HAP-1 (cell line): ENCODE measurements around the gene ID3.
"Not testable (repeated sequence)": the region's sequence is repeated elsewhere in the genome, so short reads cannot be mapped to it uniquely, and the experiment has no call there.

Experiments
- DNase-seq, 2 experiments: peaks; one replicate each; pipeline ENCODE4 v3.0.0-alpha.2; 2016 to 2020; ENCODE audit warnings: low spot score in 2 of 2
- H3K27me3 ChIP-seq: fragments of 250-450 bp; sonication (Bioruptor Pico); 2 replicates; pipeline ENCODE4 v1.5.1; 2020; ENCODE audit warnings: low read depth, mild to moderate bottlenecking, moderate library complexity
- H3K36me3 ChIP-seq: fragments of 250-450 bp; sonication (Bioruptor Pico); replicated peaks from 2 replicates; pipeline ENCODE4 v1.5.1; 2020; ENCODE audit warnings: mild to moderate bottlenecking
- H3K4me1 ChIP-seq: fragments of 250-450 bp; sonication (Bioruptor Pico); 2 replicates; pipeline ENCODE4 v1.5.1; 2020; ENCODE audit warnings: mild to moderate bottlenecking
- H3K4me3 ChIP-seq: fragments of 250-450 bp; sonication (Bioruptor Pico); 2 replicates; pipeline ENCODE4 v1.5.1; 2020; ENCODE audit warnings: mild to moderate bottlenecking, moderate library complexity
- H3K9me3 ChIP-seq: fragments of 250-450 bp; sonication (Bioruptor Pico); 2 replicates; pipeline ENCODE4 v1.5.1; 2020; ENCODE audit warnings: mild to moderate bottlenecking, moderate library complexity
- in situ Hi-C: fragments of 300-500 bp; cut with MboI; formaldehyde crosslinking; loops from 3 replicates; pipeline ENCODE4 v1.14.3; 2020; ENCODE audit warnings: low sequenced_read_pairs, inconsistent platforms, mixed read lengths

The ID3 gene

GRCh38 chr1:23543707-23544443, 15.4 kb downstream of the ID3 start:
- H3K36me3 ChIP-seq: no peaks in the 10 kb centered on the region
- no peak for DNase-seq
- in situ Hi-C loops: loop anchor here (5.0 to 10.0 kb wide), 2 partner anchors 93 to 211 kb away; no protein-coding TSS in a partner anchor
- H3K9me3 ChIP-seq: no peaks in the 10 kb centered on the region
- H3K4me3 ChIP-seq: no peak overlapping the region
- H3K4me1 ChIP-seq: peaks cover 7% of the 10 kb centered on the region
- H3K27me3 ChIP-seq: peaks cover 3% of the 10 kb centered on the region; the same call in 1 of the 2 replicates

GRCh38 chr1:23542940-23543339, 16.4 kb downstream of the ID3 start:
- H3K4me3 ChIP-seq, H3K36me3 ChIP-seq, H3K9me3 ChIP-seq, H3K27me3 ChIP-seq, DNase-seq, H3K4me1 ChIP-seq: not testable (repeated sequence)
- in situ Hi-C loops: loop anchor here (5.0 to 10.0 kb wide), 2 partner anchors 94 to 212 kb away; no protein-coding TSS in a partner anchor

- peak; percentile 93 to 94 for DNase-seq
- Histone ChIP-seq H3K9me3 (no peaks in the 10 kb centered on the region), H3K27me3 (peaks cover 3% of the 10 kb centered on the region; the same call in 1 of the 2 replicates), H3K4me1 (peaks cover 4% of the 10 kb centered on the region), H3K4me3 (peak overlapping the region; percentile 9; the same call in 1 of the 2 replicates), H3K36me3 (no peaks in the 10 kb centered on the region)
- in situ Hi-C loops: loop anchor here (5.0 to 10.0 kb wide), 2 partner anchors 98 to 215 kb away; no protein-coding TSS in a partner anchor
These were observed 19.5 kb downstream of the ID3 start for GRCh38 chr1:23539698-23540266.

- Histone ChIP-seq H3K36me3 (no peaks in the 10 kb centered on the region), H3K9me3 (no peaks in the 10 kb centered on the region), H3K4me1 (peaks cover 4% of the 10 kb centered on the region), H3K27me3 (no peaks in the 10 kb centered on the region), H3K4me3 (no peak overlapping the region)
- in situ Hi-C loops: no loop called here
- DNase-seq: no peak
These were observed 21.9 kb downstream of the ID3 start for GRCh38 chr1:23537296-23537973.

- Histone ChIP-seq H3K36me3 (no peaks in the 10 kb centered on the region; the same call in 1 of the 2 replicates), H3K27me3 (no peaks in the 10 kb centered on the region), H3K4me1 (peaks cover 20% of the 10 kb centered on the region), H3K9me3 (no peaks in the 10 kb centered on the region), H3K4me3 (no peak overlapping the region)
- DNase-seq: no peak
- in situ Hi-C loops: no loop called here
These were observed 25.9 kb downstream of the ID3 start for GRCh38 chr1:23533246-23534023.

- in situ Hi-C loops: no loop called here
- H3K4me3 ChIP-seq: peak overlapping the region; percentile 61
- peaks cover 13% of the 10 kb centered on the region for H3K36me3 ChIP-seq
- no peaks in the 10 kb centered on the region for H3K9me3 ChIP-seq
- H3K27me3 ChIP-seq: no peaks in the 10 kb centered on the region
- peak in 1 of 2 experiments; percentile 43 for DNase-seq
- H3K4me1 ChIP-seq: peaks cover 38% of the 10 kb centered on the region
These were observed 27.7 kb downstream of the ID3 start for GRCh38 chr1:23531562-23532094.

GRCh38 chr1:23530747-23531561, 28.3 kb downstream of the ID3 start, which contains the start of gene E2F2:
TSS of gene E2F2 (minus strand) at chr1:23531233. CDS start at chr1:23530793, 440 bp downstream.
- Histone ChIP-seq H3K4me1 (peaks cover 42% of the 10 kb centered on the region), H3K4me3 (peak within 1 kb of the TSS; percentile 61), H3K9me3 (no peaks in the 10 kb centered on the region), H3K27me3 (no peaks in the 10 kb centered on the region), H3K36me3 (peaks cover 17% of the 10 kb centered on the region)
- DNase-seq: peak; percentile 87 to 89
- in situ Hi-C loops: no loop called here

GRCh38 chr1:23530087-23530746, 29.1 kb downstream of the ID3 start:
- in situ Hi-C loops: no loop called here
- H3K36me3 ChIP-seq: peaks cover 22% of the 10 kb centered on the region
- no peaks in the 10 kb centered on the region for H3K27me3 ChIP-seq
- peak in 1 of 2 experiments; percentile 61 for DNase-seq
- H3K4me3 ChIP-seq: peak overlapping the region; percentile 61
- H3K9me3 ChIP-seq: no peaks in the 10 kb centered on the region
- H3K4me1 ChIP-seq: peaks cover 48% of the 10 kb centered on the region

GRCh38 chr1:23529146-23530086, 29.9 kb downstream of the ID3 start:
- DNase-seq: peak in 1 of 2 experiments; percentile 54
- H3K4me3 ChIP-seq: peak overlapping the region; percentile 61
- peaks cover 48% of the 10 kb centered on the region for H3K4me1 ChIP-seq
- H3K9me3 ChIP-seq: no peaks in the 10 kb centered on the region
- peaks cover 27% of the 10 kb centered on the region for H3K36me3 ChIP-seq
- no peaks in the 10 kb centered on the region for H3K27me3 ChIP-seq
- in situ Hi-C loops: no loop called here

- H3K4me1 ChIP-seq: peaks cover 48% of the 10 kb centered on the region
- DNase-seq: peak; percentile 84 to 95
- in situ Hi-C loops: no loop called here
- peak overlapping the region; percentile 61 for H3K4me3 ChIP-seq
- no peaks in the 10 kb centered on the region for H3K9me3 ChIP-seq
- peaks cover 37% of the 10 kb centered on the region for H3K36me3 ChIP-seq
- no peaks in the 10 kb centered on the region for H3K27me3 ChIP-seq
These were observed 30.9 kb downstream of the ID3 start for GRCh38 chr1:23528250-23528978.

- Histone ChIP-seq H3K4me1 (peaks cover 48% of the 10 kb centered on the region), H3K9me3 (no peaks in the 10 kb centered on the region), H3K4me3 (peak overlapping the region; percentile 61; the same call in 1 of the 2 replicates), H3K36me3 (peaks cover 42% of the 10 kb centered on the region), H3K27me3 (no peaks in the 10 kb centered on the region)
- in situ Hi-C loops: no loop called here
- DNase-seq: no peak
These were observed 31.4 kb downstream of the ID3 start for GRCh38 chr1:23527900-23528249.
